ENCODE measurements around the gene SPDYE18.
A peak's percentile ranks its signal among the peaks of the same experiment; 100 is the strongest.
"Not testable (repeated sequence)": the region's sequence is repeated elsewhere in the genome, so short reads cannot be mapped to it uniquely, and the experiment has no call there.

Gene SPDYE18

GRCh38 chr7:77062557-77062956, at the start of gene SPDYE18:
Gene SPDYE18, minus strand, starts transcription at chr7:77062558. Its CDS starts 2,046 bp downstream, at chr7:77060512.
- not testable (repeated sequence) for H3K4me3 Mint-ChIP-seq; H3K36me3 Mint-ChIP-seq; ATAC-seq; H3K4me1 Mint-ChIP-seq; H3K27ac Mint-ChIP-seq; DNase-seq (ENCODE audit: low spot score in 2 of 2); H3K9me3 Mint-ChIP-seq

GRCh38 chr7:77108362-77108761, 46.0 kb upstream of the SPDYE18 start:
- DNase-seq (ENCODE audit: low spot score in 2 of 2); H3K9me3 Mint-ChIP-seq; H3K27ac Mint-ChIP-seq; H3K36me3 Mint-ChIP-seq; ATAC-seq; H3K4me3 Mint-ChIP-seq; H3K4me1 Mint-ChIP-seq: not testable (repeated sequence)

- not testable (repeated sequence) for H3K9me3 Mint-ChIP-seq; H3K4me1 Mint-ChIP-seq; ATAC-seq; H3K36me3 Mint-ChIP-seq; H3K27ac Mint-ChIP-seq; DNase-seq (ENCODE audit: low spot score in 2 of 2); H3K4me3 Mint-ChIP-seq
These were observed 45.3 kb upstream of the SPDYE18 start for GRCh38 chr7:77107659-77108058.

GRCh38 chr7:77105904-77106303, 43.5 kb upstream of the SPDYE18 start:
- H3K27ac Mint-ChIP-seq; ATAC-seq; DNase-seq (ENCODE audit: low spot score in 2 of 2); H3K36me3 Mint-ChIP-seq; H3K4me3 Mint-ChIP-seq; H3K9me3 Mint-ChIP-seq; H3K4me1 Mint-ChIP-seq: not testable (repeated sequence)

GRCh38 chr7:77102671-77103070, 40.3 kb upstream of the SPDYE18 start:
- not testable (repeated sequence) for DNase-seq (ENCODE audit: low spot score in 2 of 2); H3K9me3 Mint-ChIP-seq; H3K4me1 Mint-ChIP-seq; H3K4me3 Mint-ChIP-seq; ATAC-seq; H3K27ac Mint-ChIP-seq; H3K36me3 Mint-ChIP-seq

GRCh38 chr7:77101187-77101586, 38.8 kb upstream of the SPDYE18 start:
- not testable (repeated sequence) for H3K36me3 Mint-ChIP-seq; H3K9me3 Mint-ChIP-seq; DNase-seq (ENCODE audit: low spot score in 2 of 2); H3K4me1 Mint-ChIP-seq; H3K27ac Mint-ChIP-seq; H3K4me3 Mint-ChIP-seq; ATAC-seq

GRCh38 chr7:77100501-77100900, 38.1 kb upstream of the SPDYE18 start:
- not testable (repeated sequence) for H3K4me3 Mint-ChIP-seq; H3K9me3 Mint-ChIP-seq; H3K4me1 Mint-ChIP-seq; H3K27ac Mint-ChIP-seq; H3K36me3 Mint-ChIP-seq; DNase-seq (ENCODE audit: low spot score in 2 of 2); ATAC-seq

GRCh38 chr7:77092301-77092700, 29.9 kb upstream of the SPDYE18 start:
- peaks cover 12% of the 10 kb centered on the region for H3K36me3 Mint-ChIP-seq
- H3K27ac Mint-ChIP-seq; H3K9me3 Mint-ChIP-seq; H3K4me1 Mint-ChIP-seq; DNase-seq (ENCODE audit: low spot score in 2 of 2); ATAC-seq; H3K4me3 Mint-ChIP-seq: not testable (repeated sequence)

GRCh38 chr7:77082192-77082591, 19.8 kb upstream of the SPDYE18 start:
- not testable (repeated sequence) for DNase-seq (ENCODE audit: low spot score in 2 of 2); H3K36me3 Mint-ChIP-seq; H3K4me1 Mint-ChIP-seq; ATAC-seq; H3K4me3 Mint-ChIP-seq; H3K9me3 Mint-ChIP-seq; H3K27ac Mint-ChIP-seq

GRCh38 chr7:77080236-77080635, 17.9 kb upstream of the SPDYE18 start:
- not testable (repeated sequence) for H3K4me3 Mint-ChIP-seq; H3K36me3 Mint-ChIP-seq; H3K4me1 Mint-ChIP-seq; ATAC-seq; DNase-seq (ENCODE audit: low spot score in 2 of 2); H3K9me3 Mint-ChIP-seq; H3K27ac Mint-ChIP-seq

GRCh38 chr7:77079624-77080023, 17.3 kb upstream of the SPDYE18 start:
- not testable (repeated sequence) for DNase-seq (ENCODE audit: low spot score in 2 of 2); H3K9me3 Mint-ChIP-seq; H3K4me1 Mint-ChIP-seq; ATAC-seq; H3K4me3 Mint-ChIP-seq; H3K36me3 Mint-ChIP-seq; H3K27ac Mint-ChIP-seq

- DNase-seq (ENCODE audit: low spot score in 2 of 2); H3K9me3 Mint-ChIP-seq; H3K27ac Mint-ChIP-seq; H3K4me3 Mint-ChIP-seq; ATAC-seq; H3K36me3 Mint-ChIP-seq; H3K4me1 Mint-ChIP-seq: not testable (repeated sequence)
These were observed 16.8 kb upstream of the SPDYE18 start for GRCh38 chr7:77079112-77079511.

- not testable (repeated sequence) for H3K27ac Mint-ChIP-seq, H3K36me3 Mint-ChIP-seq
These were observed 14.7 kb upstream of the SPDYE18 start for GRCh38 chr7:77077060-77077459.

GRCh38 chr7:77074786-77075396, 12.5 kb upstream of the SPDYE18 start:
- not testable (repeated sequence) for H3K27ac Mint-ChIP-seq; DNase-seq (ENCODE audit: low spot score in 2 of 2); H3K4me1 Mint-ChIP-seq; H3K4me3 Mint-ChIP-seq; H3K9me3 Mint-ChIP-seq
- peaks cover 17% of the 10 kb centered on the region for H3K36me3 Mint-ChIP-seq
- peak; percentile 58 for ATAC-seq

More at GRCh38 chr7:77077060-77077459, 14.7 kb upstream of the SPDYE18 start:
- not testable (repeated sequence) for ATAC-seq; H3K4me1 Mint-ChIP-seq; H3K9me3 Mint-ChIP-seq; H3K4me3 Mint-ChIP-seq; DNase-seq (ENCODE audit: low spot score in 2 of 2)

- Mint-ChIP-seq H3K4me1 (peaks cover 15% of the 10 kb centered on the region), H3K36me3 (peaks cover 13% of the 10 kb centered on the region)
- DNase-seq (ENCODE audit: low spot score in 2 of 2); H3K4me3 Mint-ChIP-seq; H3K9me3 Mint-ChIP-seq; H3K27ac Mint-ChIP-seq; ATAC-seq: not testable (repeated sequence)
These were observed 8.8 kb upstream of the SPDYE18 start for GRCh38 chr7:77071108-77071507.

- not testable (repeated sequence) for H3K9me3 Mint-ChIP-seq; H3K27ac Mint-ChIP-seq; DNase-seq (ENCODE audit: low spot score in 2 of 2); H3K4me3 Mint-ChIP-seq; ATAC-seq
- peaks cover 12% of the 10 kb centered on the region for H3K4me1 Mint-ChIP-seq
- peaks cover 10% of the 10 kb centered on the region for H3K36me3 Mint-ChIP-seq
These were observed 3.5 kb upstream of the SPDYE18 start for GRCh38 chr7:77065869-77066268.

Measured in stimulated activated effector memory CD8-positive, alpha-beta T cell treated with anti-CD3 and anti-CD28 coated beads, Interleukin-12 subunit alpha, Interleukin-12 subunit beta, amount 100 ng/mL, for 72 hours (primary cell).